Measurements from ENCODE around the gene EEF1E1.
"Not testable (repeated sequence)": the region's sequence is repeated elsewhere in the genome, so short reads cannot be mapped to it uniquely, and the experiment has no call there.

Gene EEF1E1

GRCh38 chr6:8057793-8058192 is 44.6 kb downstream of the EEF1E1 start:
- H3K4me3 ChIP-seq (replicated peaks; ENCODE audit: low read depth, low read length), result no peak overlapping the region
- TF ChIP-seq, protein P1, sequence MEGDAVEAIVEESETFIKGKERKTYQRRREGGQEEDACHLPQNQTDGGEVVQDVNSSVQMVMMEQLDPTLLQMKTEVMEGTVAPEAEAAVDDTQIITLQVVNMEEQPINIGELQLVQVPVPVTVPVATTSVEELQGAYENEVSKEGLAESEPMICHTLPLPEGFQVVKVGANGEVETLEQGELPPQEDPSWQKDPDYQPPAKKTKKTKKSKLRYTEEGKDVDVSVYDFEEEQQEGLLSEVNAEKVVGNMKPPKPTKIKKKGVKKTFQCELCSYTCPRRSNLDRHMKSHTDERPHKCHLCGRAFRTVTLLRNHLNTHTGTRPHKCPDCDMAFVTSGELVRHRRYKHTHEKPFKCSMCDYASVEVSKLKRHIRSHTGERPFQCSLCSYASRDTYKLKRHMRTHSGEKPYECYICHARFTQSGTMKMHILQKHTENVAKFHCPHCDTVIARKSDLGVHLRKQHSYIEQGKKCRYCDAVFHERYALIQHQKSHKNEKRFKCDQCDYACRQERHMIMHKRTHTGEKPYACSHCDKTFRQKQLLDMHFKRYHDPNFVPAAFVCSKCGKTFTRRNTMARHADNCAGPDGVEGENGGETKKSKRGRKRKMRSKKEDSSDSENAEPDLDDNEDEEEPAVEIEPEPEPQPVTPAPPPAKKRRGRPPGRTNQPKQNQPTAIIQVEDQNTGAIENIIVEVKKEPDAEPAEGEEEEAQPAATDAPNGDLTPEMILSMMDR (IDR thresholded peaks at IDR 0.05; ENCODE audit: low read depth, low read length, missing control alignments), result no peak
- DNase-seq (ENCODE audit: extremely low read depth, low read depth), result no peak

- TF ChIP-seq, protein P1 (IDR thresholded peaks at IDR 0.05; ENCODE audit: low read depth, low read length, missing control alignments), result no peak
- DNase-seq (ENCODE audit: extremely low read depth, low read depth), result no peak
- H3K4me3 ChIP-seq (replicated peaks; ENCODE audit: low read depth, low read length), result no peak overlapping the region
Observed at GRCh38 chr6:8057263-8057662, 45.1 kb downstream of the EEF1E1 start.

DNA sequence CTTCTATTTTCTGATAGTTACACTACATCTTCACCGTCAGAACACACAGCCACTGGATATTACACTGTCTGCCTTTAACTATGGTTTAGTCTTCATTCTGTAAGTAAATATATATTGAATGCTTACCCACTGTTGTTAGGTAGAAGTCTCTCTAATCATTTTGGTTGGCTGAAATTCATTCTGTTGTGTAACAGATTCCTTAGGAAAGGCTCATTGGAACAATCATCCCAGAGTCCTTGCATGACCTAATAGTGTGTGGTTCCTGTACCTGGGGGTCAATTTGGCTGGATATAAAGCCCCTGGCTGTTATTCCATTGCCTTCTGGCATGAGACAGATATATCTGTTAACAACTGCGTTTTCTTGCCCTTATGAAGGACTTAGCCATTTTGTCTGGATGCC is 48.1 kb downstream of the EEF1E1 start:
- no peak overlapping the region for H3K4me3 ChIP-seq (replicated peaks; ENCODE audit: low read depth, low read length)
- no peak for DNase-seq (ENCODE audit: extremely low read depth, low read depth)
- TF ChIP-seq, protein P1 (IDR thresholded peaks at IDR 0.05; ENCODE audit: low read depth, low read length, missing control alignments), result no peak

DNA sequence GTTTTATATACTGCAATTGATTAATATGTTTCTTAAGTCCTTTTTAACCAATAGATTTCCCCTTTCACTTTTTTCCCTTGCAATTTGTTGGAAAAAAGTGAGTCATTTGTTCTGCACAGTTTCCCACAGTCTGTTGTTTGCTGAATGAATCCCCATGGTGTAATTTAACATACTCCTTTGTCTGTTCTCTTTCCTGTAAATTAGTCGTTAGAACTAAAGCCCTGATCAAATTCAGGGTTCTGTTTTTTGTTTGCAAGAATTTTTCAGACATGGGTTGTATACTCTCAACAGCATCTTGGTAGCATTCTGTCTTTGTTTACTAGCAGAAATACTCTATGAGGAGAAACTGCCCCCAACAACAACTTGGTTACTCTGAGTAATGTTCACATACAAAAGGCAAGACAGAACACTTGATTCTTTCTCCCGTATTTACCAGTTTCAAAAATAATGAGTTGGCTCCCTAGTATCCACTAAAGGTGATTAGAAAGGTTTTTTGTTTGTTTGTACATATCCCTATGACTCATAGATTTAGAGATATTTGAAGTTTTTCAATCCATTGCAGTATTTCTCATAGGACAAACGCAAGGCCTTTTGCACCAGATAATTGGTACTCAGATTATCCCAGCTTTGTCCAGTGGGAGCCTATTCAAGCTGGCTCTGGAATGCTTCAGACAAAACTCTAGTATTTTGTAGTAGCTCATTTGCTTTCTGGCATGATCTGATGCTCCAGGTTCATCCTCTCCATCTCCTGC is 54.6 kb downstream of the EEF1E1 start:
- no peak for DNase-seq (ENCODE audit: extremely low read depth, low read depth)
- TF ChIP-seq, protein P1 (IDR thresholded peaks at IDR 0.05; ENCODE audit: low read depth, low read length, missing control alignments), result no peak
- no peak overlapping the region for H3K4me3 ChIP-seq (replicated peaks; ENCODE audit: low read depth, low read length)

DNA sequence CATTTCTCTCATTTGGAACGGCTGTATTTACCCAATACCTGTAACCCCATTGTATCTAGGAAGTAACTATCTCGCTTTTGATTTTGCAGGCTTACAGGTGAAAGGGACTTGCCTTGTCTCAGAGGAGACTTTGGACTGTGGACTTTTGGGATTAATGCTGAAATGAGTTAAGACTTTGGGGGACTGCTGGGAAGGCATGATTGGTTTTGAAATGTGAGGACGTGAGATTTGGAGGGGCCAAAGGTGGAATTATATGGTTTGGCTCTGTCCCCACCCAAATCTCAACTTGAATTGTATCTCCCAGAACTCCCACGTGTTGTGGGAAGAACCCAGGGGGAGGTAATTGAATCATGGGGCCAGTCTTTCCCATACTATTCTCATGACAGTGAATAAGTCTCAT is 56.6 kb downstream of the EEF1E1 start:
- not testable (repeated sequence) for DNase-seq (ENCODE audit: extremely low read depth, low read depth); H3K4me3 ChIP-seq (replicated peaks; ENCODE audit: low read depth, low read length)

GRCh38 chr6:8043221-8043620 is 59.1 kb downstream of the EEF1E1 start:
- no peak overlapping the region for H3K4me3 ChIP-seq (replicated peaks; ENCODE audit: low read depth, low read length)
- no peak for DNase-seq (ENCODE audit: extremely low read depth, low read depth)
- TF ChIP-seq, protein P1 (IDR thresholded peaks at IDR 0.05; ENCODE audit: low read depth, low read length, missing control alignments), result no peak

DNA sequence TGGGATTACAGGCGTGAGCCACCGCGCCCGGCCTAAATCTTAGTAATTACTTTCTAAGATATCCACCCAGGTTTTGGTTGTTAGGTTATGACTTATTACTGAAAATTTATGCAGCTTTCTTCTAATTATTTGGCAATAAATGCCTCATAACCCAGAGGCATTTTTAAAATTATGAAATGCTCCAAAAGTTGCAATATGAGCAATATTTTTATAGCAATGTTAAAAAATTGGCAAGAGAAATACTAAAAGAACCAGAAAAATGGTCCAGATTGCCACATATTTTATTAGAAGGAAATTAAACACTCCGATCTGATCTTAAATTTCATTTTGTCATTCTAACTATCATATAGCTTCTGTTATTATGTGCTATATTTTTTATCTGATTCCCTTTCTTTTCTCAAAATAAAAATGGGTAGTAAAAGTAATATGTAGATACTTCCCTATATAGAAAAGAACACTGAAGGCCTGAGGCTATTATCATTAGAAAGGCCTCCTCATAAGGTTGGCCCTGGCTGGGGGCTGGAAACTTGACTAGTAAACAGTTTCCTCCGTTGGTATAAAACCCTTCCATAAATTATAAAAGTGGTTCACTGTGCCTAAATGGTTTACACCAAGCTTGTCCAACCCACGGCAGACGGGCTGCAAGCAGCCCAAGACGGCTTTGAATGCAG is 60.3 kb downstream of the EEF1E1 start:
- TF ChIP-seq, protein P1 (IDR thresholded peaks at IDR 0.05; ENCODE audit: low read depth, low read length, missing control alignments), result no peak
- H3K4me3 ChIP-seq (replicated peaks; ENCODE audit: low read depth, low read length), result no peak overlapping the region
- DNase-seq (ENCODE audit: extremely low read depth, low read depth), result no peak

DNA sequence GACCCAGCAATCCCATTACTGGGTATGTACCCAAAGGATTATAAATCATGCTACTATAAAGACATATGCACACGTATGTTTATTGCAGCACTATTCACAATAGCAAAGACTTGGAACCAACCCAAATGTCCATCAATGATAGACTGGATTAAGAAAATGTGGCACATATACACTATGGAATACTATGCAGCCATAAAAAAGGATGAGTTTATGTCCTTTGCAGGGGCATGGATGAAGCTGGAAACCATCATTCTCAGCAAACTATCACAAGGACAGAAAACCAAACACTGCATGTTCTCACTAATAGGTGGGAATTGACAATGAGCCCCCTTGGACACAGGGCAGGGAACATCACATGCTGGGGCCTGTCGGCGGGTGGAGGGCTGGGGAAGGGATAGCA is 68.2 kb downstream of the EEF1E1 start:
- H3K4me3 ChIP-seq (replicated peaks; ENCODE audit: low read depth, low read length); DNase-seq (ENCODE audit: extremely low read depth, low read depth): not testable (repeated sequence)
